ENCODE data around the gene GTF2IRD2. TPM values are rescaled to one million over a fixed set of nuclear protein-coding genes. Genes with fewer than 3 reads are reported as not detected.
A peak's percentile ranks its signal among the peaks of the same experiment; 100 is the strongest.
"Not testable (repeated sequence)": the region's sequence is repeated elsewhere in the genome, so short reads cannot be mapped to it uniquely, and the experiment has no call there.

The GTF2IRD2 gene
- 1 to 10 TPM; 5.9 to 7.1 TPM for total RNA-seq

GRCh38 chr7:74850833-74851721 is at the start of gene GTF2IRD2:
Gene GTF2IRD2, minus strand, starts transcription at chr7:74851605. Its CDS starts 15,227 bp downstream, at chr7:74836378.
- ATAC-seq: peak; percentile 91
- H3K36me3 Mint-ChIP-seq; DNase-seq; H3K9me3 Mint-ChIP-seq (ENCODE audit: low read depth); H3K27me3 Mint-ChIP-seq; CTCF ChIA-PET; H3K4me1 Mint-ChIP-seq: not testable (repeated sequence)
- Mint-ChIP-seq H3K4me3 (peak within 1 kb of the TSS; percentile 48), H3K27ac (peak within 1 kb of the TSS; percentile 62)

- H3K4me3 Mint-ChIP-seq: peak overlapping the region; percentile 75
- peak; percentile 88 for DNase-seq
- peak overlapping the region; percentile 82 for H3K27ac Mint-ChIP-seq
- H3K4me1 Mint-ChIP-seq; H3K9me3 Mint-ChIP-seq (ENCODE audit: low read depth); H3K36me3 Mint-ChIP-seq; H3K27me3 Mint-ChIP-seq; CTCF ChIA-PET: not testable (repeated sequence)
- ATAC-seq: peak; percentile 86
Observed at GRCh38 chr7:74890158-74891123, 39.0 kb upstream of the GTF2IRD2 start.

GRCh38 chr7:74889518-74890129 is 38.2 kb upstream of the GTF2IRD2 start:
- H3K27me3 Mint-ChIP-seq; CTCF ChIA-PET; H3K4me1 Mint-ChIP-seq; H3K9me3 Mint-ChIP-seq (ENCODE audit: low read depth); H3K27ac Mint-ChIP-seq; DNase-seq; H3K36me3 Mint-ChIP-seq: not testable (repeated sequence)
- peak; percentile 31 for ATAC-seq
- H3K4me3 Mint-ChIP-seq: peak overlapping the region; percentile 63

GRCh38 chr7:74885295-74885694 is 33.9 kb upstream of the GTF2IRD2 start:
- DNase-seq; CTCF ChIA-PET; H3K4me1 Mint-ChIP-seq; H3K9me3 Mint-ChIP-seq (ENCODE audit: low read depth); H3K27ac Mint-ChIP-seq; ATAC-seq; H3K27me3 Mint-ChIP-seq; H3K4me3 Mint-ChIP-seq: not testable (repeated sequence)
- peaks cover 13% of the 10 kb centered on the region for H3K36me3 Mint-ChIP-seq

- H3K36me3 Mint-ChIP-seq; DNase-seq; H3K4me1 Mint-ChIP-seq; H3K4me3 Mint-ChIP-seq; H3K27ac Mint-ChIP-seq; H3K9me3 Mint-ChIP-seq (ENCODE audit: low read depth); H3K27me3 Mint-ChIP-seq; CTCF ChIA-PET; ATAC-seq: not testable (repeated sequence)
Observed at GRCh38 chr7:74882110-74882509, 30.7 kb upstream of the GTF2IRD2 start.

- H3K9me3 Mint-ChIP-seq (ENCODE audit: low read depth); DNase-seq; H3K27me3 Mint-ChIP-seq; H3K27ac Mint-ChIP-seq; ATAC-seq; H3K36me3 Mint-ChIP-seq; H3K4me3 Mint-ChIP-seq; H3K4me1 Mint-ChIP-seq; CTCF ChIA-PET: not testable (repeated sequence)
Observed at GRCh38 chr7:74874748-74875512, 23.5 kb upstream of the GTF2IRD2 start.

GRCh38 chr7:74874104-74874747 is 22.8 kb upstream of the GTF2IRD2 start:
- H3K4me3 Mint-ChIP-seq; CTCF ChIA-PET; ATAC-seq; H3K9me3 Mint-ChIP-seq (ENCODE audit: low read depth); DNase-seq; H3K27ac Mint-ChIP-seq; H3K36me3 Mint-ChIP-seq; H3K27me3 Mint-ChIP-seq; H3K4me1 Mint-ChIP-seq: not testable (repeated sequence)

- H3K27ac Mint-ChIP-seq; CTCF ChIA-PET; DNase-seq; H3K27me3 Mint-ChIP-seq; ATAC-seq; H3K4me3 Mint-ChIP-seq; H3K4me1 Mint-ChIP-seq; H3K9me3 Mint-ChIP-seq (ENCODE audit: low read depth); H3K36me3 Mint-ChIP-seq: not testable (repeated sequence)
Observed at GRCh38 chr7:74872542-74872941, 21.1 kb upstream of the GTF2IRD2 start.

GRCh38 chr7:74865777-74866176 is 14.4 kb upstream of the GTF2IRD2 start:
- H3K36me3 Mint-ChIP-seq; H3K4me3 Mint-ChIP-seq; H3K9me3 Mint-ChIP-seq (ENCODE audit: low read depth); CTCF ChIA-PET; H3K27me3 Mint-ChIP-seq; H3K4me1 Mint-ChIP-seq; ATAC-seq; H3K27ac Mint-ChIP-seq; DNase-seq: not testable (repeated sequence)

GRCh38 chr7:74849853-74850252 is 1.6 kb downstream of the GTF2IRD2 start:
- CTCF ChIA-PET; H3K9me3 Mint-ChIP-seq (ENCODE audit: low read depth); H3K36me3 Mint-ChIP-seq; ATAC-seq; H3K27ac Mint-ChIP-seq; H3K4me1 Mint-ChIP-seq; H3K27me3 Mint-ChIP-seq; H3K4me3 Mint-ChIP-seq; DNase-seq: not testable (repeated sequence)

GRCh38 chr7:74830411-74830810 is 21.0 kb downstream of the GTF2IRD2 start:
- H3K27ac Mint-ChIP-seq; H3K27me3 Mint-ChIP-seq; H3K4me3 Mint-ChIP-seq; H3K9me3 Mint-ChIP-seq (ENCODE audit: low read depth); ATAC-seq; CTCF ChIA-PET; DNase-seq; H3K36me3 Mint-ChIP-seq; H3K4me1 Mint-ChIP-seq: not testable (repeated sequence)

- H3K27ac Mint-ChIP-seq, CTCF ChIA-PET, H3K27me3 Mint-ChIP-seq: not testable (repeated sequence)
Observed at GRCh38 chr7:74829959-74830358, 21.4 kb downstream of the GTF2IRD2 start.

More at GRCh38 chr7:74829959-74830358, 21.4 kb downstream of the GTF2IRD2 start:
- H3K9me3 Mint-ChIP-seq (ENCODE audit: low read depth); ATAC-seq; H3K36me3 Mint-ChIP-seq; H3K4me1 Mint-ChIP-seq; DNase-seq; H3K4me3 Mint-ChIP-seq: not testable (repeated sequence)
